CD4-positive, alpha-beta T cell treated with Interleukin-17A for 4 hours (primary cell): Measurements from ENCODE around the gene GJA3.

Source experiments
- DNase-seq: peaks from one replicate; pipeline ENCODE4 v3.0.0-alpha.2; 2020; ENCODE audit warnings: mixed read lengths

Gene GJA3

GRCh38 chr13:20127562-20128458 lies 33.0 kb downstream of the GJA3 start:
- peak; percentile 55 for DNase-seq

GRCh38 chr13:20127262-20127561 lies 33.6 kb downstream of the GJA3 start:
- no peak for DNase-seq

GRCh38 chr13:20126541-20127261 lies 34.2 kb downstream of the GJA3 start:
- no peak for DNase-seq

- no peak for DNase-seq
Measured at GRCh38 chr13:20125783-20126165, 35.1 kb downstream of the GJA3 start.

GRCh38 chr13:20125129-20125782 lies 35.6 kb downstream of the GJA3 start:
- DNase-seq: no peak

GRCh38 chr13:20124303-20124702 lies 36.5 kb downstream of the GJA3 start:
- DNase-seq: no peak

GRCh38 chr13:20121159-20121525 lies 39.7 kb downstream of the GJA3 start:
- DNase-seq: no peak

GRCh38 chr13:20119960-20120359 lies 40.9 kb downstream of the GJA3 start:
- DNase-seq: no peak

GRCh38 chr13:20118268-20119140 lies 42.3 kb downstream of the GJA3 start:
- DNase-seq: peak; percentile 81

- no peak for DNase-seq
Measured at GRCh38 chr13:20116213-20116612, 44.6 kb downstream of the GJA3 start.

GRCh38 chr13:20114066-20114610 lies 46.7 kb downstream of the GJA3 start:
- no peak for DNase-seq

- DNase-seq: no peak
Measured at GRCh38 chr13:20109037-20109436, 51.8 kb downstream of the GJA3 start.

GRCh38 chr13:20106742-20107141 lies 54.1 kb downstream of the GJA3 start:
- no peak for DNase-seq

- DNase-seq: no peak
Measured at GRCh38 chr13:20105161-20105689, 55.6 kb downstream of the GJA3 start.

GRCh38 chr13:20102525-20103180 lies 58.2 kb downstream of the GJA3 start:
- DNase-seq: no peak

- DNase-seq: no peak
Measured at GRCh38 chr13:20101467-20102316, 59.2 kb downstream of the GJA3 start.

GRCh38 chr13:20099319-20099718 lies 61.5 kb downstream of the GJA3 start:
- no peak for DNase-seq

- DNase-seq: no peak
Measured at GRCh38 chr13:20093951-20094350, 66.9 kb downstream of the GJA3 start.

GRCh38 chr13:20090349-20090748 lies 70.5 kb downstream of the GJA3 start:
- DNase-seq: no peak
